ENCODE data around the gene IL24. TPM values are rescaled to one million over a fixed set of nuclear protein-coding genes. Genes with fewer than 3 reads are reported as not detected.

IL24 gene
- total RNA-seq, 2 donors from 2014 or later = not detected

GRCh38 chr1:206864939-206865671 is 32.1 kb upstream of the IL24 start, which contains the start of gene IL20:
IL20 (plus strand) TSS chr1:206865623; CDS start chr1:206865853, 230 bp downstream.
- no peaks in the 10 kb centered on the region for H3K9me3 ChIP-seq (ENCODE audit: control insufficient read depth, low read length, poor library complexity, severe bottlenecking)
- Mint-ChIP-seq H3K27me3 (peaks cover 55% of the 10 kb centered on the region), H3K4me3 (no peak within 1 kb of the TSS), H3K4me1 (peaks cover 5% of the 10 kb centered on the region), H3K27ac (no peak within 1 kb of the TSS), H3K36me3 (ENCODE audit: low read depth) (peaks cover 3% of the 10 kb centered on the region)
- ATAC-seq = peak; percentile 96
- peak; percentile 66 to 88 (median 75) for DNase-seq

- Mint-ChIP-seq H3K36me3 (ENCODE audit: low read depth) (peaks cover 3% of the 10 kb centered on the region), H3K27ac (no peak overlapping the region), H3K27me3 (peaks cover 56% of the 10 kb centered on the region), H3K4me3 (no peak overlapping the region), H3K4me1 (peaks cover 5% of the 10 kb centered on the region)
- ATAC-seq (no peak), DNase-seq (no peak)
- no peaks in the 10 kb centered on the region for H3K9me3 ChIP-seq (ENCODE audit: control insufficient read depth, low read length, poor library complexity, severe bottlenecking)
Observed at GRCh38 chr1:206866062-206866461, 31.2 kb upstream of the IL24 start.

GRCh38 chr1:206867239-206867638 is 30.0 kb upstream of the IL24 start:
- H3K27ac Mint-ChIP-seq = no peak overlapping the region

GRCh38 chr1:206867716-206868115 is 29.5 kb upstream of the IL24 start:
- peaks cover 7% of the 10 kb centered on the region for H3K9me3 ChIP-seq (ENCODE audit: control insufficient read depth, low read length, poor library complexity, severe bottlenecking)
- peaks cover 5% of the 10 kb centered on the region for H3K4me1 Mint-ChIP-seq
- no peak overlapping the region for H3K4me3 Mint-ChIP-seq
- no peak for DNase-seq
- no peak overlapping the region for H3K27ac Mint-ChIP-seq
- peaks cover 3% of the 10 kb centered on the region for H3K36me3 Mint-ChIP-seq (ENCODE audit: low read depth)
- peaks cover 50% of the 10 kb centered on the region for H3K27me3 Mint-ChIP-seq
- no peak for ATAC-seq

More at GRCh38 chr1:206867239-206867638, 30.0 kb upstream of the IL24 start:
- DNase-seq (no peak), ATAC-seq (no peak)
- H3K36me3 Mint-ChIP-seq (ENCODE audit: low read depth) = peaks cover 3% of the 10 kb centered on the region
- H3K4me1 Mint-ChIP-seq = peaks cover 5% of the 10 kb centered on the region
- H3K4me3 Mint-ChIP-seq = no peak overlapping the region
- H3K9me3 ChIP-seq (ENCODE audit: control insufficient read depth, low read length, poor library complexity, severe bottlenecking) = peaks cover 5% of the 10 kb centered on the region
- peaks cover 51% of the 10 kb centered on the region for H3K27me3 Mint-ChIP-seq

- no peak overlapping the region for H3K4me3 Mint-ChIP-seq
- H3K36me3 Mint-ChIP-seq (ENCODE audit: low read depth) = peaks cover 3% of the 10 kb centered on the region
- no peak for DNase-seq
- H3K9me3 ChIP-seq (ENCODE audit: control insufficient read depth, low read length, poor library complexity, severe bottlenecking) = peaks cover 7% of the 10 kb centered on the region
- ATAC-seq = no peak
- peaks cover 5% of the 10 kb centered on the region for H3K4me1 Mint-ChIP-seq
- H3K27me3 Mint-ChIP-seq = peaks cover 45% of the 10 kb centered on the region
- no peak overlapping the region for H3K27ac Mint-ChIP-seq
Observed at GRCh38 chr1:206868264-206868663, 29.0 kb upstream of the IL24 start.

- Mint-ChIP-seq H3K27me3 (peaks cover 29% of the 10 kb centered on the region), H3K27ac (no peak overlapping the region), H3K4me3 (no peak overlapping the region), H3K4me1 (no peaks in the 10 kb centered on the region), H3K36me3 (ENCODE audit: low read depth) (peaks cover 4% of the 10 kb centered on the region)
- no peak for DNase-seq
- no peak for ATAC-seq
- H3K9me3 ChIP-seq (ENCODE audit: control insufficient read depth, low read length, poor library complexity, severe bottlenecking) = peaks cover 7% of the 10 kb centered on the region
Observed at GRCh38 chr1:206872139-206872538, 25.1 kb upstream of the IL24 start.

- Mint-ChIP-seq H3K27ac (no peak overlapping the region), H3K27me3 (peaks cover 19% of the 10 kb centered on the region), H3K4me3 (no peak overlapping the region), H3K36me3 (ENCODE audit: low read depth) (peaks cover 2% of the 10 kb centered on the region), H3K4me1 (no peaks in the 10 kb centered on the region)
- H3K9me3 ChIP-seq (ENCODE audit: control insufficient read depth, low read length, poor library complexity, severe bottlenecking) = peaks cover 11% of the 10 kb centered on the region
- no peak for ATAC-seq
- no peak for DNase-seq
Observed at GRCh38 chr1:206873603-206874188, 23.5 kb upstream of the IL24 start.

- no peaks in the 10 kb centered on the region for H3K4me1 Mint-ChIP-seq
Observed at GRCh38 chr1:206875752-206876377, 21.4 kb upstream of the IL24 start.

GRCh38 chr1:206878456-206878855 is 18.8 kb upstream of the IL24 start:
- ATAC-seq = no peak
- Mint-ChIP-seq H3K36me3 (ENCODE audit: low read depth) (peaks cover 2% of the 10 kb centered on the region), H3K27ac (no peak overlapping the region)

More at GRCh38 chr1:206875752-206876377, 21.4 kb upstream of the IL24 start:
- no peak overlapping the region for H3K27ac Mint-ChIP-seq
- no peak for ATAC-seq
- no peak overlapping the region for H3K4me3 Mint-ChIP-seq
- no peak for DNase-seq
- peaks cover 4% of the 10 kb centered on the region for H3K27me3 Mint-ChIP-seq
- peaks cover 2% of the 10 kb centered on the region for H3K36me3 Mint-ChIP-seq (ENCODE audit: low read depth)
- peaks cover 12% of the 10 kb centered on the region for H3K9me3 ChIP-seq (ENCODE audit: control insufficient read depth, low read length, poor library complexity, severe bottlenecking)

GRCh38 chr1:206880314-206880713 is 16.9 kb upstream of the IL24 start:
- DNase-seq = no peak
- H3K9me3 ChIP-seq (ENCODE audit: control insufficient read depth, low read length, poor library complexity, severe bottlenecking) = peaks cover 5% of the 10 kb centered on the region
- no peak overlapping the region for H3K27ac Mint-ChIP-seq
- H3K36me3 Mint-ChIP-seq (ENCODE audit: low read depth) = peaks cover 2% of the 10 kb centered on the region
- peaks cover 11% of the 10 kb centered on the region for H3K27me3 Mint-ChIP-seq
- ATAC-seq = no peak
- H3K4me1 Mint-ChIP-seq = no peaks in the 10 kb centered on the region
- H3K4me3 Mint-ChIP-seq = no peak overlapping the region

More at GRCh38 chr1:206878456-206878855, 18.8 kb upstream of the IL24 start:
- H3K4me1 Mint-ChIP-seq = no peaks in the 10 kb centered on the region
- H3K9me3 ChIP-seq (ENCODE audit: control insufficient read depth, low read length, poor library complexity, severe bottlenecking) = peaks cover 5% of the 10 kb centered on the region
- no peak for DNase-seq
- H3K4me3 Mint-ChIP-seq = no peak overlapping the region
- H3K27me3 Mint-ChIP-seq = no peaks in the 10 kb centered on the region

- Mint-ChIP-seq H3K4me3 (no peak overlapping the region), H3K4me1 (no peaks in the 10 kb centered on the region), H3K27ac (no peak overlapping the region), H3K27me3 (peaks cover 18% of the 10 kb centered on the region), H3K36me3 (ENCODE audit: low read depth) (peaks cover 3% of the 10 kb centered on the region)
- peaks cover 5% of the 10 kb centered on the region for H3K9me3 ChIP-seq (ENCODE audit: control insufficient read depth, low read length, poor library complexity, severe bottlenecking)
- no peak for ATAC-seq
- no peak for DNase-seq
Observed at GRCh38 chr1:206882555-206882954, 14.7 kb upstream of the IL24 start.

GRCh38 chr1:206883160-206883559 is 14.1 kb upstream of the IL24 start:
- no peak overlapping the region for H3K4me3 Mint-ChIP-seq
- ATAC-seq (no peak), DNase-seq (no peak)
- H3K4me1 Mint-ChIP-seq = peaks cover under 1% of the 10 kb centered on the region
- H3K27ac Mint-ChIP-seq = no peak overlapping the region
- H3K36me3 Mint-ChIP-seq (ENCODE audit: low read depth) = peaks cover 3% of the 10 kb centered on the region
- peaks cover 5% of the 10 kb centered on the region for H3K9me3 ChIP-seq (ENCODE audit: control insufficient read depth, low read length, poor library complexity, severe bottlenecking)
- H3K27me3 Mint-ChIP-seq = peaks cover 18% of the 10 kb centered on the region

- ATAC-seq (no peak), DNase-seq (no peak)
- no peaks in the 10 kb centered on the region for H3K9me3 ChIP-seq (ENCODE audit: control insufficient read depth, low read length, poor library complexity, severe bottlenecking)
- peaks cover 18% of the 10 kb centered on the region for H3K27me3 Mint-ChIP-seq
- no peak overlapping the region for H3K4me3 Mint-ChIP-seq
- no peak overlapping the region for H3K27ac Mint-ChIP-seq
- peaks cover 3% of the 10 kb centered on the region for H3K4me1 Mint-ChIP-seq
- H3K36me3 Mint-ChIP-seq (ENCODE audit: low read depth) = peaks cover 3% of the 10 kb centered on the region
Observed at GRCh38 chr1:206883876-206884275, 13.4 kb upstream of the IL24 start.
